DOHH2 (cell line): Measurements from ENCODE around the gene SEC22B.
"Not testable (repeated sequence)": the region's sequence is repeated elsewhere in the genome, so short reads cannot be mapped to it uniquely, and the experiment has no call there.

Experiments
- CTCF ChIP-seq: fragments of 200-600 bp; sonication (generic); IDR thresholded peaks from one replicate; pipeline ENCODE4 v1.5.1; 2014; ENCODE audit warnings: antibody characterized with exemption, mild to moderate bottlenecking, low read depth, low read length; ENCODE audit not compliant: poor library complexity, severe bottlenecking
- EZH2phosphoT487 ChIP-seq: fragments of 200-600 bp; sonication (generic); IDR thresholded peaks from 2 replicates; pipeline ENCODE4 v1.6.1; 2017; ENCODE audit warnings: borderline replicate concordance, mild to moderate bottlenecking, antibody characterized with exemption, low read length, moderate library complexity, mixed read lengths

- TF ChIP-seq CTCF, EZH2phosphoT487: not testable (repeated sequence)
Measured at GRCh38 chr1:120109656-120110055, 66.7 kb downstream of the SEC22B start.
